Fibroblast of skin of abdomen (primary cell): Measurements from ENCODE around the gene PPP1CC. TPM values are rescaled to one million over a fixed set of nuclear protein-coding genes. Genes with fewer than 3 reads are reported as not detected.
"Not testable (repeated sequence)": the region's sequence is repeated elsewhere in the genome, so short reads cannot be mapped to it uniquely, and the experiment has no call there.

Experiments
- DNase-seq: peaks from one replicate; pipeline ENCODE4 v3.0.0-alpha.2; 2013
- polyA plus RNA-seq, 2 experiments: library from polyadenylated mRNA; unstranded; fragments of 120-200 nt; gene quantifications; one replicate each; pipeline ENCODE4 v1.2.1, GENCODE V29; 2013; ENCODE audit not compliant: insufficient read length in 2 of 2

The PPP1CC gene
- polyA plus RNA-seq (2013, experiment 1 of 2; ENCODE audit: insufficient read length): 121 TPM
- polyA plus RNA-seq (2013, experiment 2 of 2; ENCODE audit: insufficient read length): 123 TPM

DNA sequence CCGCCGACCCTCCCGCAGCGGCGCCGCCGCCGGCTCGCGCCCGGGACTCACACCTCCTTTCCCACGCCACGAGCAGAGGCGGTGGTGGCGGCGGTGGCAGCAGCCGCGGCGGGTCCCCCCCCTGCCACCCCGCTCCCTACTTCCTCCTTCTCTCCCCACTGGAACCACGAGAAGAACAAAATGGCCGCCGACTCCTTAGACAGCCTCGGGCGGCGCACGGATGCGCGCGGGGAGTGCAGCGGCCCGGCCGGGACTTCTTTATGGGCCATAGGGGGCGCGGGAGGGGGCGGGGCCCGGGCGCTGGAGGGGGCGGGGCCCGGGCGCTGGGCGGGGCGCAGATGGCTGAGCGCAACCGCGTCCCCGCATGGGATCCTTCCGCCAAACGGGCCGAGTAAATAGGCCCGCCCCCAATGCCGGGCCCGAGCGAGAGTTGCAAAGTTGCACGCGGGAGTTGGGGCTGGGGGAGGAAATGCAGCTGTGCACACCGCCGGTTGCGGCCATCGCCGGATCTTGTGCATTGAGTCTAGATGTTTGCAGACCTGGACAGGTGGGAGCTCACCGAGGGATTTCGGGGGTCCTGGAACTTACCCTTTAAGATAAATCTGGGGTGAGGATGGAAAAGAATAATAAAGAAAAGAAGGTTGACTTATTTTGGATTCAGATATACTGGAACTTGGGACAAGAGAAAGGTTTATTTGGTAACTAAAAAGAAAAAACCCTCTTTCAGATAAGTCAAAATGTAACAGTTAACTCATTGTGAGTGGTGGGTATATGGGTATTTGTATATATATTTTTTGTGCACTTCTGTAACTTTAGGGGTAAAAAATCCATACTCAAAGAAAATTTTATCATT, at the start of gene PPP1CC:
Gene PPP1CC (minus strand): TSS at position 174 of the 853 bp plus-strand sequence. CDS start 184 bp downstream, outside the sequence.
- DNase-seq: peak; percentile 95

DNA sequence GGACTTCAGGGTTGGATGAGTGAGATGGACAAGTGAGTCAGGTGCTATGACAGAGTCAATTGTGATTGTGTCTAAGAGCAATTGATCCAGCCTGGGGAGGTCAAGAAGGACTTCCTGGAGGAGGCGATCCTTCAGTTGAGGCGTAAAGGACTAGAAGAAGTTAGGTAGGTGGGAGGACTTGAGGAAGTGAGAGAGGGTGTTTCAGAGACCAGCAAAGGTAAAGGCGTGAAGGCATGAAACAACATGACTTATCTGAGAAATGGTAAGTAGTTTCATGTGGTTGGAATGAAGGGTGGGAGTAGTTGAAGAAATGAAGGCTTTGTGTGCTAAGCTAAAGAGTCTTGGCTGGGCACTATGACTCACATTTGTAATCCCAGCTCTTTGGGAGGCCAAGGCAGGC, 48.9 kb upstream of the PPP1CC start:
- DNase-seq: no peak

DNA sequence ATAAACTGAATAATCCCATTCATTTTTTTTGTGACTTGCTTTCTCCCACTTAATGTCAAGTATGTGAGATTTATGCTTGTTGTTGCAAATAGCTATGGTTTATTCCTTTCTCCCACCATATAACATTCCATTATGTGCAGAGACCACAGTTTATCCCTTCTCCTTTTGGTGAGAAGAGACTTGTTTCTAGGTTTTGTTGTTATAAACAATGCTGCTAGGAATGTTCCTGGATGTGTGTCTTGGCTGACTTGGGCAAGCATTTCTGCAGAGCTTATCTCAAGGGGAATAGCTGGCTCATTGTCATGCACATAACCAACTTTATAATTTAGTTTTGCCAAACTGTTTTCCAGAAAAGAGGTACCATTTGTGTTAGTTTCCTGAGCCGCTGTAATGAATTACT, 47.6 kb upstream of the PPP1CC start:
- no peak for DNase-seq

DNA sequence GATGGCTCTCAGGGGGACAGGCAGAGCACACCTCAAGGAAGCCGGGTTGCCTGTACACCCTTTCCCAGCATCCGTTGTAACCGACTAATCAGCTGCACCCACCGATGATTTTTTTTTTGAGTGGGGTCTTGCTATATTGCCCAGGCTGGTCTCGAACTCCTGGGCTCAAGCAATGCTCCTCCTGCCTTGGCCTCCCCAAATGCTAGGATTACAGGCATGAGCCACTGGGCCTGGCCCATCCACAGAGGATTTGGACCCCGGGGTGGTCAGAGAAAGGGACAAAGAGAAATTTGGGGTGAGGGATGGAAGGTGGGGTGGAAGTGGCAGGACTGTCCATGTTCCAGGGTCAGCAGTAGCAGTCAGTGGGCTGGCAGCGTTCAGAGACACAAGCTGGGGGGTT, 43.3 kb upstream of the PPP1CC start:
- no peak for DNase-seq

DNA sequence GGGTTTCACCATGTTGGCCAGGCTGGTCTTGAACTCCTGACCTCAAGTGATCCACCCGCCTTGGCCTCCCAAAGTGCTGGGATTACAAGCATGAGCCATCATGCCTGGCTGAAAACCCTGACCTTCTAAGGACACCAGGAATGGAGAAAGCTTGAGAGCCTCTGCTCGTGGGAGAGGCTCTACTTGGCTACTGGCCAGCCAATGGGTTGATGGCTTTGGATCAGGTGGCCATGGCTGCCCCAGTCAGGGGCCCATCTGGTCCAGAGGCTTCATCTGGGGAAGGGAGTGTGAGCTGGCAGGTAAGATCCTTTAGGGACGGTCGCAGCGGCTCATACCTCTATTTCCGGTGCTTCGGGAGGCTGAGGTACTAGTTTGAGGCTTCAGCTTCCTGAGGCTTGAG, 42.5 kb upstream of the PPP1CC start:
- DNase-seq: no peak

DNA sequence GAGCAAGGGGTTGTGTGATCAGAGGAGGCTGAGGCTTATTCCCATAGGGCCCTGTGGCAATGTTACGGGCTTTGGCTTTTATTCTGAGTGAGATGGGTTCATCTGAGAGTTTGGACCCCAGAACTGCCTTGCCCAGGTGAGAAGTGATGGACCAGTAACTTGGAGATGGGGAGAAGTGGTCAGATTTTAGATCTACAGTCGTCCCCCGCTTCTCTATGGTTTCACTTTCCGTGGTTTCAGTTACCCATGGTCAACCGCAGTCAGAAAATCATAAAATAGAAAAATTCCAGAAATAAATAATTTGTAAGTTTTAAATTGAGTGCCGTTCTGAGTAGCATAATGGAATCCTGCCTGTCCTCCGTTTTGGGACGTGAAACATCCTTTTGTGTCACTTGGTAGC, 40.2 kb upstream of the PPP1CC start:
- no peak for DNase-seq

DNA sequence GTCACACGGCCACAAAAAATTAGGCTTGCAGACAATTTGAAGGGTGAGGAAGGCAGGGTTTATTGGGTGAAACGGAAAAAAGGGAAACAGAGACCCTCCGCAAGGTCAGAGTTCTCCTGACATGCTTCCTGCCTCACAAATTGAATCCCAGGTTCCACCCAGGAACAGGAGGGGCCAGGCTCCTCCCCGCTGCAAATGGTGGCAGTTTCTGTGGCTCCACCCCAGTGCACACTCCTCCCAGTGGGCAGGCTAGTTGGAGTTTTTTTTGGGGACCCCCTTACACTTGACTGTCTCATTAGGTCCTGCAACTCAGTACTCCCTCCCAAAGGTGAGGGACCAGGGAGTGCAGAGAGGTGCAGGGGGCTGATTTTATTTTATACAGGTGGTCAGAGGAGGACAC, 39.4 kb upstream of the PPP1CC start:
- DNase-seq: no peak

DNA sequence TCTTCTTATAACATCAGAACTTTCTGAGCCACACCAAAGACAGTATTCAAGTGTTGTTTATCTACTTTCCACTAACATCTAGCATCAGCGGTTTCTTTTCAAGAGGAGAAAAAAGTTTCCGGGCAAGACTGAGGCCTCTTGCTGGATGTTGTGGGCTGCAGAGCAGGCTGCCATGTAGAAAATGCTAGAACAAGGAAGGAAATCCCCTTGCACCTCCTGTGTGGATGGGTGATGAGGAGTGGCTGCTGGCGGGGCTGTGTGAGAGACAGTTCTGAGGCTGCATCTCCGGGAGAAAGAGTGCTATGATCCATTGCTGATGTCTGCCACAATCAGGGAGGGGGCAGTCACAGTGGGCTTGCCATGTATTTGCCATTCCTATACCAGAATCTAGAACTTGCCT, 37.8 kb upstream of the PPP1CC start:
- no peak for DNase-seq

DNA sequence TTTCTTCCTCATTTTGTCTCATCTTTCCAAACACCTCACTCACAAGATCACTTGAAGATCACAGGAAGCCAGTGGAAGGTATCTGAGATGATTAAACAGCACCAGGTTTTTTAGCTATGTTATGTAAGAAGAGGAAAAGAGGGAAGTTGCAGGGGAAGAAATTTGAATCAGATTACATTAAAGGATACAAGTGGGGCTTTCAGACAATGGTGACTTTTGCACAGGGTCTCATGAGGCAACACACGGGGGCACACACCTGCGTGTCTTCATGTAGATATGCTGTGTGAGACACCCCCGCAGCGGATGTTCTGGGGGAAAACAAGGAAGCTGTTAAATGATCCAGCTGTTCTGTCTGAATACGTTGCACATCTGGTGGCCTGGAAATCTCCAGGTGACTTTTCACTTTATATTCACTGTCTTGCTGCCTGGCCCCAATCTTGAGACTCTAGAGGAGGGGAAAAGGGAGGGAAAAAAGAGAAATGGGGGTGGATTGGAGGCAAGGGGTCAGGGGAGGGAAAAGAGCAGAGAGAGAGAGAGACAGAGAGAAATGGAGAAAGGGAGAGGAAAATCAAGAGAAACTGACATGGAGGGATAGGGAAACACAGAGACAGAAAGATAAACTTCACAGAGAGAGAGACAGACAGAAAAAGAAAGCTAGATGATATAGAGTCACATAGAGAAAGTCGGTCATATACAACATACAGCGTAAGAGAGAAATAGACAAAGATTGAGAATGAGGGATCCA, 36.3 kb upstream of the PPP1CC start:
- no peak for DNase-seq

DNA sequence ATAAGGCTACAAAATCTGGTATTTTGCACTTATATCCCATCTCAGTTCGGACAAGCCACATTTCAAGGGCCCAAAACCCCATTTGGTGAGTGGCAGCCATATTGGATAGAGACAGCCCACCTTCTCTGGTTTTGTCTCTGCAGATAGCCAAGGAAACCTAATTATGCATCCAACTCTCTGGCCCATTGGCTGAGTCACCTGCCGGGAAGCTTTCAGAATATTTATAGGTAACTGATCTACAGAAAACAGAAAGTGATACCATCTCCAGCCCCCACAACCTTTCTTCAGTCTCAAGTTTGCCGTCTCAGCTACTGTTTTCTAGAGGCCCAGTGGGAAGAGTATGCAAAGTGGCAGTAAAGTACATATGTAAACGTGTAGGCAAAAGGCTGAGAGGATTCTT, 33.7 kb upstream of the PPP1CC start:
- DNase-seq: no peak

DNA sequence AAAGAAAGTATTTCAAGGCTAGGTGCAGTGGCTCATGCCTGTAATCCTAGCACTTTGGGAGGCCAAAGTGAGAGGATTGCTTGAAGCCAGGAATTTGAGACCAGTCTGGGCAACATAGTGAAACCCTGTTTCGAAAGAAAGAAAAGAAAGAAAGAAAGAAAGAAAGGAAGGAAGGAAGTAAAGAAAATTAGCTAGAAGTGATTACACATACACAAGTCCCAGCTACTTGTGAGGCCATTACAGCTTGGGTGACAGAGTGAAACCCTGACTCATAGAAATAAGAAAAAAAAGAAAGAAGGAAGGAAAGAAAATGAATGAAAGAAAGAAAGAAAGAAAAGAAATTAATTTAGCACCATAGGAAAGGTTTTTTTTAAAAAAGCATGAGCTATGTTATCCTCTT, 33.3 kb upstream of the PPP1CC start:
- no peak for DNase-seq

DNA sequence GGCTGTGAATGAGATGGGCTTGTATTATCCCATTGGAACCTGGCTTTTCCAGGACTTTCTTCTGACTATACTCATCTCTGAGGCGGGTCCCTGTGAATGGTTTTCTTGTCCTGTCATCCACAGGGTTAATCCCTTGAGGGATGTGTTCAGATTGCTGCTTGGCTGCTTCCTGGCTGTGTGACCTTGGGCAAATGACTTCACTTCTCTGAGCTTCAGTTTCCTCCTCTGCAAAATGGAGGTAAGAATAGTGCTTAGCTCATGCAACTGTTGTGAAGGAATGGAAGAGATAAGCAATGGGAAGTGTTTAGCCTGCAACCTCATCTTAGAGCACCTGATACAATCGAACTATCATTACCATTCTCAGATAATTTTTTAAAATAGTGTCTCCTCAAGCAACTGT, 32.1 kb upstream of the PPP1CC start:
- no peak for DNase-seq

DNA sequence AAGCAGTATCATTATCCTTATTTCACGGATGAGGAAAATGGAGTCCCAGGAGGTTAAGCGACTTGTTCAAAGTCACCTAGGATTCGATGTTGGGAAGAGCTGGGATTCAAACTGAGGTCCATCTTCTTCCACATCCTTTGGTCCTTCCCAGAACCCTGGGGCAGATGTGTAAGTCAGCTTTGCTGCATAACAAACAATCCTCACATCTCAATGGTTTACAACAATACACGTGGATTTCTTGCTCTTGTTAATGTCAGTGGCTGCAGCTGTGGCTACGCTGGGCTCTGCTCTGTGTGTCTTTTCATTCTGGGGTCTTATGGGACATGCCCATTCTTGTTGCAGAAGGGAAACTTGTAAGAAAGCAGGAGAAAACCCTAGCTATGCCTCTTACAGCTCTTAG, 26.3 kb upstream of the PPP1CC start:
- DNase-seq: no peak

DNA sequence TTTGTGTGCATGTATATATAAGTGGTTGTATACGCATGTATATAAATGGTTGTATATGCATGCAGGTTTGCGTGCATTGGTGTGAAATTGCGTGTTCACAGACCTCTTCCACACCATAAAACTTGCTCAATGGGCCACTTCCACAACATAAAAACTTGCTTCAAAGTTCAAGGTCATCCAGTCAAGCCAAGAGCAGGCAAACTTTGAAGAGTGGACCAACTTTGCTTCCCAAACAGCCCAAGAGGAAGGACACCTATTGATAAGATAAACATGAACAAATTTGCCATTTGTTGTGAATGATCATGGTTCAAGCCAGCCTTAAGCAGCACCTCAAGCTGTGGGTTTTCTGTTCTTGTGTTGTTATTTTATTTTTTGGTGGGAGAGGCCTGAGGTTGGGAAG, 25.2 kb upstream of the PPP1CC start:
- DNase-seq: no peak

DNA sequence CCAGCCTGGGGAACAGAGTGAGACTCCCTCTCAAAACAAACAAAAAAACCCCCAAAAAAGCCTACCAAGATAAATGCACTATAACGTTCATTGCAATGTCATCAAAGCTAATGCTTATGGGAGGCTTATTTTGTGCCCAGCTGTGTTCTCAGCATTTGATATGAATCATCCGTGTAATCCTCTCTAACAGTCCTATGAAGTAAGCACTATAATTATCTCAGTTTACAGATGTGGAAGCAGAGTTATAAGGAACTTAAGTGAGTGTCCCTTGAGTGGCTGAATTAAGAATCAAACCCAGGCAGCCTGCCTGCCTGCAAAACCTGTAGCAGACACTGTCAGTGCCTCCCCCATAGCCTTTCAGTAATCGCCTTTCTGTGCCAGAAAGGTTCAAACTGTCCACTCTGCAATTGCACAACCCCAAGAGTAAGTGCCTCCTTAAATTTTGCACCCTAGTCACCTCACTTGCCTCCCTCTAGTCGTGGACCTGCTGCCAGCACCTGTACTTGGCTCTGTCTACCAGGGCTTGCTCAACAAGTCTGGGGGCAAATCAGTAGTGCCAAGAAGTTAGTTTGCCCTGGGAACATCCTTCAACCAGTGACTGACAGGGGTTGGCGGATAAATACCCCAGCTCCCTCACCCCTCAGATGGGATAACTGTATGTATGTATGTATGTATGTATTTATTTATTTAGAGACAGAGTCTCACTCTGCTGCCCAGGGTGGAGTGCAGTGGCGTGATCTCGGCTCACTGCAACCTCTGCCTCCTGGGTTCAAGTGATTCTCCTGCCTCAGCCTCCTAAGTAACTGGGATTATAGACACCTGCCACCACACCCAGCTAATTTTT, 23.8 kb upstream of the PPP1CC start:
- DNase-seq: no peak

DNA sequence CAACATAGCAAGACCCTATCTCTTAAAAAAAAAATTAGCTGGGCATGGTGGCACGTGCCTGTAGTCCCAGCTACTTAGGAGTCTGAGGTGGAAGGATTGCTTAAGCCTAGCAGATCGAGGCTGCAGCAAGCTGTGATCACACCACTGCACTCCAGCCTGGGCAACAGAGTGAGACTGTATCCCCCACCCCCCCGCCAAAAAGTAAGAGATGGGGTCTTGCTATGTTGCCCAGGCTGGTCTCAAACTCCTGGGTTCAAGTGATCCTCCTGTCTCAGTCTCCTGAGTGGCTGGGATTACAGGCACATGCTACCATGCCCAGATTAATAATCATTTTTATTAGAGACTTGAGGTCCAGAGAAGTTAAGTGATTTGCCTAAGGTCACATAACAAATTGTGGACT, 22.9 kb upstream of the PPP1CC start:
- DNase-seq: not testable (repeated sequence)

DNA sequence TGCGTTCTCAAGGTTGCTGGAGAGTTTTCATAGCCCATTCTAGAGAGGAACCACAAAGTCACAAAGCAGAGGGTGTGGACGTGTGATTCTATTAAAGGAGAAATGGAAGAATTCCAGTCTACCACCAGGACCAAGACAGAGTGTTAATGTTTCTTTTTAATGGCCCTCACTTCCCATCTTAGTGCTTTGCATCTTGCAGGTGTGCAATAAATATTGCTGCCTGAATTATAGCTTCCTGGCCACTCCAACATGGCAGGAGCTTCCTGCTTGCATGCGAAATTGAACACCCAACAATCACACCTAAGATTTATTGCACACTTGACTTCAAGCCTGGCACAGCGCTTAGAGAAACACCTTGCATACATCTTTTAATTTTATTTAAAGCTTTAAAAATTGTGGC, 22.4 kb upstream of the PPP1CC start:
- DNase-seq: no peak

DNA sequence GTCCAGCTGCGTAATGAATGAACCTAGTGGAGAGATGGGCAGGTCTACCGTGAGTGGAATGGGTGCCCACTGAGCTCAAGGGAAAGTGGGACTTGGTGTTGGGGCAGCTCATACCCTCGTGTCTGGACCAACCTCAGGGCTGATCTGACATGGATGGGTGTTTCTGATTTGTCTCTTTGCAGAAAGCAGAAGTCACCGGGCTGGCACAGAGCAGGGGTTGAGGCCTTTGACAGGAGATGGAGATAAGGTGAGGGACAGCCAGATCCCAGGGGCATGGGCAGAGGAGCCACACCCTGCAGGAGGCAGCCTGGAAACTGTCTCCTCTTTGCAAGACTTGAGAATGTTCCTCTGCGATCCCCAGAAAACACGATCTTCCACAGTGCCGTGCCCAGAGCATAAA, 20.9 kb upstream of the PPP1CC start:
- DNase-seq: no peak

DNA sequence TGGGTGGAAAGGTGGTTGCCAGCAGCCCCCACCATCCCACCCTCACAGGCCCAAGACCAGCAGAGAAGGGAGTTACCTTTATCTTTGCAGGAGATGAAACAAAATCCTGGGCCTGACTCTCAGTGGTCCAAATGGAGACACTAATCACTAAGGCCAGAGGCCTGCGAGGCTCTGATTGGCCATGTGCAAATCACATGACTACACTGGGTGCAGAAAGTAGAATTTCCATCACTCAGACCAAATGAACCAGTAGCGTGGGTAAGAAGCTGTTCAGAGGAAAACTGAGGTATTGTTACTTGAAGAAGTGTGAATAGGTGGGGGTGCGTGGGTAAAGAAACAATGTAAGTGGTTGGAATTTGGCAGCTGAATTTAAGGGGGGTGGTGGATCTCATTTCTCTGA, 20.2 kb upstream of the PPP1CC start:
- DNase-seq: no peak

DNA sequence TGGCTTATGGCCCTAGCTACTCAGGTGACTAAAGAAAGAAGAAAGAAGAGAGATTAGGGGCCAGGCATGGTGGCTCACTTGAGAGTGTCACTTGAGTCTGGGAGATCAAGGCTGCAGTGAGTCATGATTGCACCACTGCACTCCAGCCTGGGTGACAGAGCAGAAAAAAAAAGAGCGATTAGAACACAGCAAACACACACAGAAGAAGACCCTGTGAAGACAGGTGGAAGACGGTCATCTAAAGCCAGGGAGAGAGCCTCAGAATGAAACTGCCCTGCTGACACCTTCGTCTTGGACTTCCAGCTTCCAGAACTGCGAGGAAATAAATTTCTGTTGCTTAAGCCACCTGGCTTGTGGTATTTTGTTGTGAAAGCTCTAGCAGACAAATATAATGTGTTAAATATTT, 17.5 kb upstream of the PPP1CC start:
- no peak for DNase-seq

DNA sequence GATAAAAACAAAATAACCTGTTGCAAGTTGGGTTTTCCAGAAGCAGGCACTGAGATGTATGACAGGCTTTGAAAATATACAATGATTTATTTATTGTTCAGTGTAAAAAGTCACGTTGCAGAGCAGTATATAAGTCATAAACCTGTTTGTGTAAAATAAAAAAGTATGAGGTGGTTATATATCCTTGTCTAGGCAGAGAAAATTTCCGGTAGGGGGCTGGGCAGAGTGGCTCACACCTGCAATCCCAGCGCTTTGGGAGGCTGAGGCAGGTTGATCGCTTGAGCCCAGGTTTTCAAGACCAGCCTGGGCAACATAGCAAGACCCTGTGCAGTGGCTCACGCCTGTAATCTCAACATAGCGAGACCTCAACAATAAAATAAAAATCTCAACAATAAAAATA, 16.2 kb upstream of the PPP1CC start:
- no peak for DNase-seq

DNA sequence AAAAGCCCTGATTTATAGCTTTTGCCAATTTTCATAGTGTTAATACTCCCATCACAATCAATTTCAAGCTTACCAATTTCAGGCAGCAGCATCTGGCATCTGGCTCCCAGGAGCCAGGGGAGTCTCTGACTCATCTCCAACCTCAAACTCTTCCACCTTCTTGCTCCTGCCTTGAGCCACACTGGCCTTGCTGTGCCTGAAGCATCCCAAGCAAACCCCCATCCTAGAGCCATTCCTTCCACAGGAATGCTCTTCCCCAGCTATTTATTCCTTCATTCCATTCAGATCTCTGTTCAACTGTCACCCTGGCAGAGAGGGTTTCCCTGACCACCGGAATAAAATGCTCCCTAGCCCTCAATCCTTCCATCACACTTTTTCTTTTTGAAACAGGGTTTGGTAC, 13.9 kb upstream of the PPP1CC start:
- DNase-seq: peak; percentile 60
